ENCODE measurements around the gene SEC16A.

SEC16A gene

GRCh38 chr9:136465500-136466154, 17.2 kb downstream of the SEC16A start:
- DNase-seq, result no peak

- no peak for DNase-seq
Observed at GRCh38 chr9:136464241-136464640, 18.6 kb downstream of the SEC16A start.

- no peak for DNase-seq
Observed at GRCh38 chr9:136463578-136463977, 19.3 kb downstream of the SEC16A start.

- no peak for DNase-seq
Observed at GRCh38 chr9:136462664-136463063, 20.2 kb downstream of the SEC16A start.

GRCh38 chr9:136460772-136461325, 22.0 kb downstream of the SEC16A start:
- DNase-seq, result no peak

- DNase-seq, result no peak
Observed at GRCh38 chr9:136459425-136459824, 23.4 kb downstream of the SEC16A start.

GRCh38 chr9:136457326-136457725, 25.5 kb downstream of the SEC16A start:
- DNase-seq, result no peak

GRCh38 chr9:136456258-136456657, 26.6 kb downstream of the SEC16A start:
- no peak for DNase-seq

GRCh38 chr9:136455043-136456002, 27.5 kb downstream of the SEC16A start:
- DNase-seq, result no peak

- DNase-seq, result no peak
Observed at GRCh38 chr9:136454026-136454796, 28.6 kb downstream of the SEC16A start.

- DNase-seq, result no peak
Observed at GRCh38 chr9:136453326-136453725, 29.5 kb downstream of the SEC16A start.

- no peak for DNase-seq
Observed at GRCh38 chr9:136451221-136451877, 31.5 kb downstream of the SEC16A start.

- no peak for DNase-seq
Observed at GRCh38 chr9:136448655-136449054, 34.2 kb downstream of the SEC16A start.

GRCh38 chr9:136447173-136447778, 35.6 kb downstream of the SEC16A start:
- DNase-seq, result no peak

GRCh38 chr9:136445799-136446198, 37.0 kb downstream of the SEC16A start:
- DNase-seq, result no peak

- DNase-seq, result no peak
Observed at GRCh38 chr9:136444102-136444501, 38.7 kb downstream of the SEC16A start.

- DNase-seq, result no peak
Observed at GRCh38 chr9:136443687-136444086, 39.2 kb downstream of the SEC16A start.

- no peak for DNase-seq
Observed at GRCh38 chr9:136443087-136443486, 39.8 kb downstream of the SEC16A start.

GRCh38 chr9:136442265-136442664, 40.6 kb downstream of the SEC16A start:
- DNase-seq, result no peak

GRCh38 chr9:136441681-136442245, 41.1 kb downstream of the SEC16A start:
- DNase-seq, result no peak

- DNase-seq, result no peak
Observed at GRCh38 chr9:136441191-136441680, 41.6 kb downstream of the SEC16A start.

All from NCI-H2171 (cell line).